ENCODE measurements around the gene CANT1.
"Not testable (repeated sequence)": the region's sequence is repeated elsewhere in the genome, so short reads cannot be mapped to it uniquely, and the experiment has no call there.

CANT1 gene

GRCh38 chr17:79043191-79043930 is 33.8 kb upstream of the CANT1 start:
- no peak for DNase-seq (ENCODE audit: low read depth)

- peak; percentile 56 for DNase-seq (ENCODE audit: low read depth)
Observed at GRCh38 chr17:79042421-79043190, 33.0 kb upstream of the CANT1 start.

- DNase-seq (ENCODE audit: low read depth), result no peak
Observed at GRCh38 chr17:79041723-79042420, 32.3 kb upstream of the CANT1 start.

GRCh38 chr17:79041041-79041570 is 31.5 kb upstream of the CANT1 start:
- no peak for DNase-seq (ENCODE audit: low read depth)

- DNase-seq (ENCODE audit: low read depth), result no peak
Observed at GRCh38 chr17:79039886-79040285, 30.3 kb upstream of the CANT1 start.

- no peak for DNase-seq (ENCODE audit: low read depth)
Observed at GRCh38 chr17:79039171-79039570, 29.6 kb upstream of the CANT1 start.

GRCh38 chr17:79038545-79039135 is 29.1 kb upstream of the CANT1 start:
- no peak for DNase-seq (ENCODE audit: low read depth)

- DNase-seq (ENCODE audit: low read depth), result no peak
Observed at GRCh38 chr17:79036596-79036995, 27.0 kb upstream of the CANT1 start.

GRCh38 chr17:79036181-79036580 is 26.6 kb upstream of the CANT1 start:
- no peak for DNase-seq (ENCODE audit: low read depth)

GRCh38 chr17:79035686-79036085 is 26.1 kb upstream of the CANT1 start:
- DNase-seq (ENCODE audit: low read depth), result no peak

GRCh38 chr17:79034931-79035485 is 25.4 kb upstream of the CANT1 start:
- DNase-seq (ENCODE audit: low read depth), result no peak

GRCh38 chr17:79033741-79034501 is 24.4 kb upstream of the CANT1 start:
- DNase-seq (ENCODE audit: low read depth), result no peak

- DNase-seq (ENCODE audit: low read depth), result no peak
Observed at GRCh38 chr17:79033046-79033616, 23.6 kb upstream of the CANT1 start.

- DNase-seq (ENCODE audit: low read depth), result no peak
Observed at GRCh38 chr17:79031996-79032875, 22.7 kb upstream of the CANT1 start.

- not testable (repeated sequence) for DNase-seq (ENCODE audit: low read depth)
Observed at GRCh38 chr17:79030636-79031035, 21.1 kb upstream of the CANT1 start.

- DNase-seq (ENCODE audit: low read depth), result no peak
Observed at GRCh38 chr17:79029327-79030009, 19.9 kb upstream of the CANT1 start.

GRCh38 chr17:79028496-79029326 is 19.1 kb upstream of the CANT1 start:
- no peak for DNase-seq (ENCODE audit: low read depth)

GRCh38 chr17:79027925-79028491 is 18.4 kb upstream of the CANT1 start:
- DNase-seq (ENCODE audit: low read depth), result no peak

Measured in stimulated activated CD8-positive, alpha-beta memory T cell treated with anti-CD3 and anti-CD28 coated beads, Interleukin-7, amount 100 ng/mL, for 24 hours (primary cell).